Keratinocyte (primary cell): ENCODE measurements around the gene KIF21B.

Experiments
- CTCF ChIP-seq, 3 experiments: IDR thresholded peaks in 1 of 3; conservative IDR thresholded peaks in 1 of 3; optimal IDR thresholded peaks in 1 of 3; 2 replicates in 2 of 3; 3 replicates in 1 of 3; pipeline versions ENCODE3 to v1.5.1; 2011; ENCODE audit warnings: low read length in 3 of 3, mild to moderate bottlenecking in 3 of 3, moderate library complexity in 2 of 3, control low read depth in 1 of 3, inconsistent platforms in 1 of 3; ENCODE audit not compliant: insufficient read depth in 2 of 3; ENCODE audit errors: extremely low read depth in 1 of 3
- EZH2 ChIP-seq: IDR thresholded peaks from one replicate; pipeline ENCODE4 v1.6.1; 2012; ENCODE audit warnings: inconsistent platforms, mild to moderate bottlenecking, low read length, moderate library complexity

GRCh38 chr1:200966934-200967333 lies 56.6 kb downstream of the KIF21B start:
- TF ChIP-seq CTCF (optimal IDR thresholded peaks at IDR 0.05 in 1 of 3, IDR thresholded peaks at IDR 0.05 in 1 of 3, conservative IDR thresholded peaks at IDR 0.05 in 1 of 3; ENCODE audit: extremely low read depth in 1 of 3, insufficient read depth in 2 of 3, low read length in 3 of 3), result no peak
- TF ChIP-seq EZH2, result no peak
